Panc1 (cell line): ENCODE measurements around the gene RAD52. TPM values are rescaled to one million over a fixed set of nuclear protein-coding genes. Genes with fewer than 3 reads are reported as not detected.

Source experiments
- ATAC-seq: fragments of 200-7000 bp; cut with Tn5 transposase; 2 replicates; pipeline ENCODE4 v1.9.1; 2020; ENCODE audit warnings: mild to moderate bottlenecking, moderate library complexity
- BruUV-seq: library from RNA; stranded (reverse); fragments of 400-500 nt; replicated peaks from 2 replicates; lab custom pipeline; 2021; lab: Mats Ljungman, UMichigan
- CTCF ChIA-PET: fragments of 300-600 bp; sonication (Branson Sonifier 250); formaldehyde crosslinking; loops from one replicate; lab custom pipeline; 2022; ENCODE audit warnings: antibody characterized with exemption; lab: Charles Lee
- POLR2A ChIA-PET: fragments of 300-600 bp; sonication (Branson Sonifier 250); formaldehyde crosslinking; loops from one replicate; lab custom pipeline; 2022; ENCODE audit warnings: antibody characterized with exemption; lab: Charles Lee
- DNase-seq: peaks from one replicate; pipeline ENCODE4 v3.0.0-alpha.2; 2010; ENCODE audit warnings: low read depth, low spot score
- H3K27ac ChIP-seq: 2 replicates; pipeline ENCODE4 v1.5.1; 2011; ENCODE audit warnings: mild to moderate bottlenecking, low read length, inconsistent platforms
- H3K27me3 ChIP-seq: fragments of 200-500 bp; sonication (Bioruptor generic); 2 replicates; pipeline ENCODE4 v1.6.0; 2014; ENCODE audit warnings: low read length, inconsistent platforms; ENCODE audit not compliant: control insufficient read depth, insufficient read depth
- H3K36me3 ChIP-seq: fragments of 200-500 bp; sonication (Bioruptor generic); 2 replicates; pipeline ENCODE4 v1.5.1; 2014; ENCODE audit warnings: inconsistent platforms, mild to moderate bottlenecking, low read length, moderate library complexity; ENCODE audit not compliant: control insufficient read depth, insufficient read depth
- H3K4me1 ChIP-seq: 2 replicates; pipeline ENCODE4 v1.5.1; 2011; ENCODE audit warnings: inconsistent platforms, mild to moderate bottlenecking, low read length, moderate library complexity; ENCODE audit not compliant: control insufficient read depth, insufficient read depth
- H3K4me3 ChIP-seq, 2 experiments: 2 replicates each; pipeline ENCODE4 v1.5.1; 2011 to 2012; ENCODE audit warnings: low read depth in 2 of 2, low read length in 2 of 2, mild to moderate bottlenecking in 2 of 2, inconsistent platforms in 1 of 2, moderate library complexity in 1 of 2
- H3K9me3 ChIP-seq: fragments of 200-500 bp; sonication (Bioruptor generic); 2 replicates; pipeline ENCODE4 v1.5.1; 2014; ENCODE audit warnings: low read depth, mild to moderate bottlenecking, inconsistent platforms, low read length, moderate library complexity; ENCODE audit not compliant: control insufficient read depth, insufficient read depth
- POLR2AphosphoS5 ChIP-seq: IDR thresholded peaks from 2 replicates; pipeline ENCODE4 v1.6.1; 2012; ENCODE audit warnings: mild to moderate bottlenecking, low read depth, low read length, moderate library complexity
- SIN3A ChIP-seq: IDR thresholded peaks from 2 replicates; pipeline ENCODE4 v1.6.1; 2012; ENCODE audit warnings: low read depth, mild to moderate bottlenecking, low read length, moderate library complexity, borderline replicate concordance; ENCODE audit not compliant: insufficient read depth
- TCF7L2 ChIP-seq: IDR thresholded peaks from 2 replicates; pipeline ENCODE4 v1.6.1; 2011; ENCODE audit warnings: mild to moderate bottlenecking, low read depth, low read length, inconsistent platforms
- in situ Hi-C: cut with HindIII; loops from 2 replicates; pipeline ENCODE4 v1.10.0; 2016; ENCODE audit warnings: low sequenced_read_pairs, low pct_unique_long_range_greater_than_20kb
- intact Hi-C: fragments of 100-400 bp; cut with micrococcal nuclease; formaldehyde crosslinking; loops from one replicate; pipeline ENCODE4 v1.10.0; 2022; ENCODE audit not compliant: unreplicated experiment
- total RNA-seq: library from RNA; stranded (reverse); gene quantifications from one replicate; pipeline ENCODE4 v1.2.1, GENCODE V29; 2021; ENCODE audit not compliant: unreplicated experiment
- TF ChIP-seq, protein P1 (sequence below), 2 experiments: IDR thresholded peaks; 2 replicates each; pipeline ENCODE4 v1.6.1; 2011 to 2012; ENCODE audit warnings: low read depth in 2 of 2, control low read depth in 1 of 2, low read length in 1 of 2, mild to moderate bottlenecking in 1 of 2, moderate library complexity in 1 of 2; ENCODE audit not compliant: insufficient read depth in 1 of 2
- TF ChIP-seq, protein P2 (sequence below): fragments of 450-650 bp; IDR thresholded peaks from 2 replicates; pipeline ENCODE4 v1.5.1; 2017; ENCODE audit warnings: mild to moderate bottlenecking

RAD52 gene
- total RNA-seq, 1 experiment from 2014 or later = 15.8 TPM

DNA sequence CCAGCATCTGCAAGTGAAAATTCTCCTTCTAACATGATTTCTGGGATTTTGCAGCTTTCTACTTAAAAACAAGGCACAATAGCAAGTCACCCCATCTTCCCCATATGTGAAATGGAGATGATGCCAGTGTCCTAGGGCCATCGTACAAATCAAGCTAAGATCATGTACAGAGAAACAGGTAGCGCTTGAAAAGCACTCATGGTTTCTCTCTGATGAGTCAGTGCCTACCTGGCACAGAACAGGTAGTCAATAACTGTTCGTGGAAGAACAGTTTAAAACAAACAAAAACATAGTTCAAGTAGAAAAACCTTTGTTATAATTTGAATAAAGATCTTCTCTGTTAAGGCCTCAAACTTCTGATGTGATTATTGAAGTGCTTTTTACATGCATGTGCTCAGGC, 46.9 kb downstream of the RAD52 start:
- Histone ChIP-seq H3K27me3 (no peaks in the 10 kb centered on the region), H3K27ac (no peak overlapping the region), H3K4me1 (no peaks in the 10 kb centered on the region), H3K9me3 (no peaks in the 10 kb centered on the region), H3K4me3 (no peak overlapping the region), H3K36me3 (peaks cover 28% of the 10 kb centered on the region)
- TF ChIP-seq TCF7L2 (no peak), SIN3A (no peak), POLR2AphosphoS5 (no peak)
- TF ChIP-seq, protein P1, sequence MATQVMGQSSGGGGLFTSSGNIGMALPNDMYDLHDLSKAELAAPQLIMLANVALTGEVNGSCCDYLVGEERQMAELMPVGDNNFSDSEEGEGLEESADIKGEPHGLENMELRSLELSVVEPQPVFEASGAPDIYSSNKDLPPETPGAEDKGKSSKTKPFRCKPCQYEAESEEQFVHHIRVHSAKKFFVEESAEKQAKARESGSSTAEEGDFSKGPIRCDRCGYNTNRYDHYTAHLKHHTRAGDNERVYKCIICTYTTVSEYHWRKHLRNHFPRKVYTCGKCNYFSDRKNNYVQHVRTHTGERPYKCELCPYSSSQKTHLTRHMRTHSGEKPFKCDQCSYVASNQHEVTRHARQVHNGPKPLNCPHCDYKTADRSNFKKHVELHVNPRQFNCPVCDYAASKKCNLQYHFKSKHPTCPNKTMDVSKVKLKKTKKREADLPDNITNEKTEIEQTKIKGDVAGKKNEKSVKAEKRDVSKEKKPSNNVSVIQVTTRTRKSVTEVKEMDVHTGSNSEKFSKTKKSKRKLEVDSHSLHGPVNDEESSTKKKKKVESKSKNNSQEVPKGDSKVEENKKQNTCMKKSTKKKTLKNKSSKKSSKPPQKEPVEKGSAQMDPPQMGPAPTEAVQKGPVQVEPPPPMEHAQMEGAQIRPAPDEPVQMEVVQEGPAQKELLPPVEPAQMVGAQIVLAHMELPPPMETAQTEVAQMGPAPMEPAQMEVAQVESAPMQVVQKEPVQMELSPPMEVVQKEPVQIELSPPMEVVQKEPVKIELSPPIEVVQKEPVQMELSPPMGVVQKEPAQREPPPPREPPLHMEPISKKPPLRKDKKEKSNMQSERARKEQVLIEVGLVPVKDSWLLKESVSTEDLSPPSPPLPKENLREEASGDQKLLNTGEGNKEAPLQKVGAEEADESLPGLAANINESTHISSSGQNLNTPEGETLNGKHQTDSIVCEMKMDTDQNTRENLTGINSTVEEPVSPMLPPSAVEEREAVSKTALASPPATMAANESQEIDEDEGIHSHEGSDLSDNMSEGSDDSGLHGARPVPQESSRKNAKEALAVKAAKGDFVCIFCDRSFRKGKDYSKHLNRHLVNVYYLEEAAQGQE (IDR thresholded peaks at IDR 0.05; ENCODE audit: insufficient read depth in 1 of 2, low read depth in 2 of 2, low read length in 1 of 2) = no peak
- TF ChIP-seq, protein P2, sequence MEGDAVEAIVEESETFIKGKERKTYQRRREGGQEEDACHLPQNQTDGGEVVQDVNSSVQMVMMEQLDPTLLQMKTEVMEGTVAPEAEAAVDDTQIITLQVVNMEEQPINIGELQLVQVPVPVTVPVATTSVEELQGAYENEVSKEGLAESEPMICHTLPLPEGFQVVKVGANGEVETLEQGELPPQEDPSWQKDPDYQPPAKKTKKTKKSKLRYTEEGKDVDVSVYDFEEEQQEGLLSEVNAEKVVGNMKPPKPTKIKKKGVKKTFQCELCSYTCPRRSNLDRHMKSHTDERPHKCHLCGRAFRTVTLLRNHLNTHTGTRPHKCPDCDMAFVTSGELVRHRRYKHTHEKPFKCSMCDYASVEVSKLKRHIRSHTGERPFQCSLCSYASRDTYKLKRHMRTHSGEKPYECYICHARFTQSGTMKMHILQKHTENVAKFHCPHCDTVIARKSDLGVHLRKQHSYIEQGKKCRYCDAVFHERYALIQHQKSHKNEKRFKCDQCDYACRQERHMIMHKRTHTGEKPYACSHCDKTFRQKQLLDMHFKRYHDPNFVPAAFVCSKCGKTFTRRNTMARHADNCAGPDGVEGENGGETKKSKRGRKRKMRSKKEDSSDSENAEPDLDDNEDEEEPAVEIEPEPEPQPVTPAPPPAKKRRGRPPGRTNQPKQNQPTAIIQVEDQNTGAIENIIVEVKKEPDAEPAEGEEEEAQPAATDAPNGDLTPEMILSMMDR = no peak
- intact Hi-C loops = no loop called here
- ATAC-seq = no peak
- no TSS peak for BruUV-seq
- in situ Hi-C loops = no loop called here
- ChIA-PET POLR2A (no interaction called here), CTCF (no interaction called here)
- DNase-seq = no peak

DNA sequence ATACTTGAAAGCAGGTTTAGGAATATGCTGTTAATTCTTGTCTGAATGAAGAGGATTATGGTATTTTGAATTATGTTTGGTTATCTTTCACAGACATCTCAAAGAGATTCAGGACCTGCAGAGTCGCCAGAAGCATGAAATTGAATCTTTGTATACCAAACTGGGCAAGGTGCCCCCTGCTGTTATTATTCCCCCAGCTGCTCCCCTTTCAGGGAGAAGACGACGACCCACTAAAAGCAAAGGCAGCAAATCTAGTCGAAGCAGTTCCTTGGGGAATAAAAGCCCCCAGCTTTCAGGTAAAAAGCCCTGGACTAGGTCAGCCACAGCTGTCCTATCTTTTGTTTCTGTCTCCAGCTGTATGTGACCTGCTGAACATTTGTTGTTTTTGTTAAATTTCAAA, 52.1 kb downstream of the RAD52 start:
- CTCF ChIA-PET = no interaction called here
- intact Hi-C loops (no loop called here), in situ Hi-C loops (no loop called here)
- H3K4me1 ChIP-seq = no peaks in the 10 kb centered on the region
- no peak overlapping the region for H3K27ac ChIP-seq
- BruUV-seq = no TSS peak
- DNase-seq (no peak), ATAC-seq (no peak)
- POLR2A ChIA-PET = no interaction called here
- TF ChIP-seq POLR2AphosphoS5 (no peak), SIN3A (no peak), TCF7L2 (no peak)
- TF ChIP-seq, protein P2 = no peak
- TF ChIP-seq, protein P1 (IDR thresholded peaks at IDR 0.05; ENCODE audit: insufficient read depth in 1 of 2, low read depth in 2 of 2, low read length in 1 of 2) = no peak
- peaks cover 36% of the 10 kb centered on the region for H3K36me3 ChIP-seq
- H3K9me3 ChIP-seq = no peaks in the 10 kb centered on the region
- H3K4me3 ChIP-seq = no peak overlapping the region
- H3K27me3 ChIP-seq = no peaks in the 10 kb centered on the region
